PFSK-1 (cell line): ENCODE results near the gene CA14.
A peak's percentile ranks its signal among the peaks of the same experiment; 100 is the strongest.

Experiments used
- FOXP2 ChIP-seq: optimal IDR thresholded peaks from 2 replicates; pipeline ENCODE3; 2011; ENCODE audit warnings: borderline replicate concordance, control low read depth, inconsistent platforms; ENCODE audit not compliant: insufficient read depth; ENCODE audit errors: extremely low read length, extremely low read depth
- POLR2AphosphoS5 ChIP-seq: IDR thresholded peaks from 2 replicates; pipeline ENCODE4 v1.6.1; 2012; ENCODE audit warnings: low read depth, mild to moderate bottlenecking, control low read depth, low read length, moderate library complexity
- SIN3A ChIP-seq: IDR thresholded peaks from 2 replicates; pipeline ENCODE4 v1.6.1; 2012; ENCODE audit warnings: mild to moderate bottlenecking, low read length, moderate library complexity, borderline replicate concordance; ENCODE audit not compliant: insufficient read depth
- TAF1 ChIP-seq: IDR thresholded peaks from 2 replicates; pipeline ENCODE4 v1.6.1; 2012; ENCODE audit warnings: low read length, control low read depth, borderline replicate concordance; ENCODE audit not compliant: insufficient read depth
- TF ChIP-seq, protein P1 (sequence below), 2 experiments: IDR thresholded peaks; 2 replicates each; pipeline versions ENCODE4 v1.6.1 to v1.8.0; 2011 to 2012; ENCODE audit warnings: low read depth in 2 of 2, low read length in 2 of 2, control low read depth in 1 of 2, inconsistent platforms in 1 of 2, mild to moderate bottlenecking in 1 of 2, moderate library complexity in 1 of 2; ENCODE audit not compliant: insufficient read depth in 1 of 2

CA14 gene

DNA sequence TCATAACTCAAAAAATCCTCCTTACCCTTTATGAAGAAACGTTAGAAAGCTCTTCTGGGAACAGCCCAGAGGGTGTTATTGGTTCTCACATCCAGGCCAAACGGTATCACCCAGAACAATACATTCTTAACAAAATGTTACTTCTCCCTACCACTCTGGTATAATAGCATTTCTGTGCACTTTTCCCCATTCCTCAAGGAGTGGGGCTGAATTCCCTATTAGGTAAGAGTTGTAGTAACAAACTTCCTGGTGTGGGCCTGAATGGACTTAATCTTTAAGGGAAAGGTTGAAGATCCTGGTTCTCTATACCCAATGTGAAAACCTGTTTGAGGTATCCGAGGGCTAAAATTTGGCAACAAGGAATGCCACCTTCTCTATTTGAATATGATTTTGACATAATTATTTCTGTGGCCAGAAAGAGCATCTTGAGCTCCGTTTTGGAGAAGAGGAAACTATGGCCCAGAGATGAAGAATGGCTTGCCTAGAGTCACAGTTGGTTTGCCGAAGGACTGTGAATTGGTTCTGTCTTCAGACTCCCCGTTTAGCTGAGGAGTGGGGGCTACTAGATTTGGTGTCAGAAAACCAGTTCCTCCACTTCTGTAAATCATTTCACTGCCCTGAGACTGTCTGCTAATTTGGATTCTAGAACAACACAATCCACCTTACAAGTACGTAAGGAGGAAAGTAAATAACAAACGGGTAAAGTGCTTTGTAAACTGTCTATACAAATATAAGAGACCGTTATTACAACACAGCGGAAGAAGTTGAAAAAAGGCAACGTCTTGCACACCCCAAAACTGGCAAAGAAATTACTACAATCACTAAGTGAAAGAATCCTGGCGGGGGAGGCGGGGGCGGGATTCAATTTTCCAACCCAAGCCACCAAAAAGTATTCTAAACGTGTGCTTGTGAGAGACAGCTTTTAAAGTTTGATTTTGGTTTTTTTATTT lies 23.9 kb upstream of the CA14 start:
- TF ChIP-seq FOXP2, result no peak

GRCh38 chr1:150234309-150234565 lies 23.3 kb upstream of the CA14 start:
- TF ChIP-seq TAF1 (no peak), SIN3A (no peak), FOXP2 (no peak), POLR2AphosphoS5 (no peak)
- TF ChIP-seq, protein P1, sequence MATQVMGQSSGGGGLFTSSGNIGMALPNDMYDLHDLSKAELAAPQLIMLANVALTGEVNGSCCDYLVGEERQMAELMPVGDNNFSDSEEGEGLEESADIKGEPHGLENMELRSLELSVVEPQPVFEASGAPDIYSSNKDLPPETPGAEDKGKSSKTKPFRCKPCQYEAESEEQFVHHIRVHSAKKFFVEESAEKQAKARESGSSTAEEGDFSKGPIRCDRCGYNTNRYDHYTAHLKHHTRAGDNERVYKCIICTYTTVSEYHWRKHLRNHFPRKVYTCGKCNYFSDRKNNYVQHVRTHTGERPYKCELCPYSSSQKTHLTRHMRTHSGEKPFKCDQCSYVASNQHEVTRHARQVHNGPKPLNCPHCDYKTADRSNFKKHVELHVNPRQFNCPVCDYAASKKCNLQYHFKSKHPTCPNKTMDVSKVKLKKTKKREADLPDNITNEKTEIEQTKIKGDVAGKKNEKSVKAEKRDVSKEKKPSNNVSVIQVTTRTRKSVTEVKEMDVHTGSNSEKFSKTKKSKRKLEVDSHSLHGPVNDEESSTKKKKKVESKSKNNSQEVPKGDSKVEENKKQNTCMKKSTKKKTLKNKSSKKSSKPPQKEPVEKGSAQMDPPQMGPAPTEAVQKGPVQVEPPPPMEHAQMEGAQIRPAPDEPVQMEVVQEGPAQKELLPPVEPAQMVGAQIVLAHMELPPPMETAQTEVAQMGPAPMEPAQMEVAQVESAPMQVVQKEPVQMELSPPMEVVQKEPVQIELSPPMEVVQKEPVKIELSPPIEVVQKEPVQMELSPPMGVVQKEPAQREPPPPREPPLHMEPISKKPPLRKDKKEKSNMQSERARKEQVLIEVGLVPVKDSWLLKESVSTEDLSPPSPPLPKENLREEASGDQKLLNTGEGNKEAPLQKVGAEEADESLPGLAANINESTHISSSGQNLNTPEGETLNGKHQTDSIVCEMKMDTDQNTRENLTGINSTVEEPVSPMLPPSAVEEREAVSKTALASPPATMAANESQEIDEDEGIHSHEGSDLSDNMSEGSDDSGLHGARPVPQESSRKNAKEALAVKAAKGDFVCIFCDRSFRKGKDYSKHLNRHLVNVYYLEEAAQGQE (IDR thresholded peaks at IDR 0.05; ENCODE audit: insufficient read depth in 1 of 2, low read depth in 2 of 2, low read length in 2 of 2), result no peak

DNA sequence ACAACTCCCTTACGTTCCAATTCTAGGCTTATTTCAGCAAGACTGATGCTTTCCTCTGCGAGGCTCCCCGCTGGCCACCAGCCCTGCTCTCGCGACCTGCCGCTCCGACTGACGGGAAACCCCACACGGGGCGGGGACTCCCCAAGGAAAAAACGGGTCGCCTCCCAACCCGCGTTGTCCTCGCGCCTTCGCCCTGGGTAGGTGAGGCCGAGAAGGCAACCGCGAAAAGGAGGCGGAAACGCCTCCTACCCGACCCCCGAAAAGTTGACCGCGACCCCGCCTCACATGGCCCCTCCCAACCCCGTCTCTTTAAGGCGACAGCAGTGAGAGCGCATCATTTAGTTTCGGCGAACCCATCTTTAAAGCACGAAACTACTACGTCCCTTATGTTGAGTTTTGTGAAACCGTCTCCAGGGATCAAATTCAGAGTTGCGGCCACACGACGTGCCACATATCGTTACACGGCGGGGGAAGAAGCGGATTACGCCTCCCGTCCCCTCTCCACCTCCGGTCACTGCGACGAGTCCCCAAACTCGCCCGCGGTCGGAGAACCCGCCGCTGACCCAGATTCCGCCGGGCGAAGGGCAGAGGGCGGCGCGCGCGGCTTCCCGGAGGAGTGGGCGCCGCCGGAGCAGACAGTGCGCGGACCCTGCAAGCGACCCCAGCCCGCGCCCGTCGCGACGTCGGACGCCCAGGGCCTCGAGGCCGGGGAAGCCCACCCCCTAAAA lies 22.8 kb upstream of the CA14 start:
- TF ChIP-seq POLR2AphosphoS5, result peak; percentile 70; the same call in 1 of the 2 replicates
- TF ChIP-seq FOXP2, result no peak
- TF ChIP-seq, protein P1 (IDR thresholded peaks at IDR 0.05; ENCODE audit: insufficient read depth in 1 of 2, low read depth in 2 of 2, low read length in 2 of 2), result peak in 1 of 2 experiments; percentile 32; a peak in 1 of 4 replicates
- 0 out of 2 replicates have a peak, but pooled peaks have one; percentile 27 for TF ChIP-seq SIN3A
- peak; percentile 73; the same call in 1 of the 2 replicates for TF ChIP-seq TAF1

DNA sequence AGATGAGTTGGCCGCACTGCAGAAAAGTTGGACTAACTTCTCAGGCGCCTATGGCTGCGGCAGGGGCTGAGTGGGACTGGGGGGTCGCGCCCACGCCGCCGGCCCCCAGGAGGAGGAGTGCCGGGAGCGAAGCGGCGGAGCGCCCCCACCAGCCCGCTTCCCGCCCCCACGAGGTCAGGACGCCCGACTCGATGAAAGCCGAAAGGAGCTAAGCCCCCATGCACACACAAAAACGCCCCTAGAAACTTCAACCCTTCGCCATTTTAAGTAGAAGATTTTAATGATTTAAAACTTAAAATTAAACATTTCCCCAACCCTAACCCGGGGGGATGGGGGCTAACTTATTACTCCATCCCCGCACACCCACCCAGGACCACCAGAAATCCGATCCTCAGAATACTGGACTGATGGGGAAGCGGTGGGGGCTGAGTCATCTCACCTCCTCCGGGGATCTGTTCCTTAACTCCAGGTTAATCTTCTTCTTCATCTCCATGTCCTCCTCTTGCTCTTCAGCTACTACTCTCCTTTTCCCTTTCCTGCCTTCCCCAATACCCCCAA lies 22.2 kb upstream of the CA14 start:
- TF ChIP-seq TAF1 (no peak), SIN3A (no peak), FOXP2 (no peak)

- peak; percentile 100 for TF ChIP-seq TAF1
- TF ChIP-seq POLR2AphosphoS5, result peak; percentile 85
- TF ChIP-seq, protein P1 (IDR thresholded peaks at IDR 0.05; ENCODE audit: insufficient read depth in 1 of 2, low read depth in 2 of 2, low read length in 2 of 2), result peak; percentile 77 to 86
- peak; percentile 86 for TF ChIP-seq FOXP2
- TF ChIP-seq SIN3A, result peak; percentile 87; the same call in 1 of the 2 replicates
These were observed 21.5 kb upstream of the CA14 start, which contains the start of gene ANP32E for GRCh38 chr1:150235852-150236613. Gene ANP32E (minus strand): TSS chr1:150236112. CDS start chr1:150235786, 326 bp downstream.
